Gastrocnemius medialis (tissue), 4 donors: Measurements from ENCODE around the gene SLC17A4.

ENCODE experiments used
- CTCF ChIP-seq, 5 experiments: fragments of 450-650 bp in 3 of 5; fragments of 200-600 bp in 2 of 5; sonication (generic) in 2 of 5; IDR thresholded peaks in 4 of 5; conservative IDR thresholded peaks in 1 of 5; 1 replicate in 4 of 5; 2 replicates in 1 of 5; pipeline ENCODE4 v1.5.1; 2016 to 2019; ENCODE audit warnings: antibody characterized with exemption in 5 of 5, mild to moderate bottlenecking in 3 of 5, moderate library complexity in 3 of 5
- POLR2A ChIP-seq, 2 donors: fragments of 450-650 bp; IDR thresholded peaks; one replicate each; pipeline ENCODE4 v1.6.1; 2017; ENCODE audit warnings: antibody characterized with exemption in 2 of 2, mild to moderate bottlenecking in 2 of 2, moderate library complexity in 2 of 2

DNA sequence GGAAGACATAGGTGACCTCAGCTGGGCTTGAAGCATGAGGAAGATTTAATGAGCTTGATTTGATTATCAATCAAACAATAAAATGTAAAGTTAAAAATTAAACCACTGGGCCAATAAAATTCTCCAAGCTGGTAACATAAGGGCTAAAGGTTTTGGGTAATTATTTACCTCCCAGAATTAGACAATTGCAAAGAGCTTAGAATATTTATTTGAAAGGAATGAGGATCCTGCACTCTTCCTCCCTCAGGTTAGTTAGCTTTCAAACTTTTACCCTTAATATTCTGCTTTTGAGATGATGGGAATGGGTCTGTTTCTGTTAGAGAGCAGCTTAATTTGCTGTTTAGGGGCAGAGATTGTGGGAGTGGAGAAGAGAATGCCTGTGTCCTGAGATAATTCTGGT is at the start of gene SLC17A4:
- TF ChIP-seq CTCF (IDR thresholded peaks at IDR 0.05 in 4 of 5, conservative IDR thresholded peaks at IDR 0.05 in 1 of 5): no peak
- TF ChIP-seq POLR2A (IDR thresholded peaks at IDR 0.05): no peak
